ENCODE data around the gene RNF144A. TPM values are rescaled to one million over a fixed set of nuclear protein-coding genes. Genes with fewer than 3 reads are reported as not detected.

The RNF144A gene
- total RNA-seq, 2 experiments from 2014 or later, result 20.0 to 35.5 TPM

DNA sequence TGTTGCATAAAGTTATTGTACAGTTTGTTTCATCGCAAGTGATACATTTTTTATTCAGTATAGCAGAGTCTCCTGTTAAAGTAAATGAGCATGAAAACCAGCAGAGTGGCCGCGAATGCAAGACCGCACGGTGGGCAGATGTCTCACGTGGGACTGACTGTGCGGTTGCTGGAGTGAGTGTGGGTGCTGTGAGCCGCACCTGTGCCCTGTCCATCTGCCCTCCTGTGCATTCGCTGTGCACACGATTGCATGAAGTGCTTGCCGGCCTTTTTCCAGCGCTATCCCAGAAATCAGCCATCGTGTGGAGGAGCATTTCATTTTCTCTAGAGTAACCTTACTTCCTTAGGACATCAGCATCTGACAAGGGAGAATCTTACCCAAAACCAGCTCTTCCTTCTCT, 118.7 kb downstream of the RNF144A start:
- ATAC-seq, result no peak
- no peak for DNase-seq
- Mint-ChIP-seq H3K4me1 (no peaks in the 10 kb centered on the region), H3K4me3 (no peak overlapping the region), H3K36me3 (peaks cover 18% of the 10 kb centered on the region), H3K27me3 (no peaks in the 10 kb centered on the region), H3K9me3 (ENCODE audit: low read depth) (no peaks in the 10 kb centered on the region), H3K27ac (no peak overlapping the region)
- CTCF ChIA-PET, result interaction anchor here (0.7 to 1.2 kb wide), 3 partner anchors 9 to 139 kb away, joined by 3 to 4 read pairs (median 4); no protein-coding TSS in a partner anchor

DNA sequence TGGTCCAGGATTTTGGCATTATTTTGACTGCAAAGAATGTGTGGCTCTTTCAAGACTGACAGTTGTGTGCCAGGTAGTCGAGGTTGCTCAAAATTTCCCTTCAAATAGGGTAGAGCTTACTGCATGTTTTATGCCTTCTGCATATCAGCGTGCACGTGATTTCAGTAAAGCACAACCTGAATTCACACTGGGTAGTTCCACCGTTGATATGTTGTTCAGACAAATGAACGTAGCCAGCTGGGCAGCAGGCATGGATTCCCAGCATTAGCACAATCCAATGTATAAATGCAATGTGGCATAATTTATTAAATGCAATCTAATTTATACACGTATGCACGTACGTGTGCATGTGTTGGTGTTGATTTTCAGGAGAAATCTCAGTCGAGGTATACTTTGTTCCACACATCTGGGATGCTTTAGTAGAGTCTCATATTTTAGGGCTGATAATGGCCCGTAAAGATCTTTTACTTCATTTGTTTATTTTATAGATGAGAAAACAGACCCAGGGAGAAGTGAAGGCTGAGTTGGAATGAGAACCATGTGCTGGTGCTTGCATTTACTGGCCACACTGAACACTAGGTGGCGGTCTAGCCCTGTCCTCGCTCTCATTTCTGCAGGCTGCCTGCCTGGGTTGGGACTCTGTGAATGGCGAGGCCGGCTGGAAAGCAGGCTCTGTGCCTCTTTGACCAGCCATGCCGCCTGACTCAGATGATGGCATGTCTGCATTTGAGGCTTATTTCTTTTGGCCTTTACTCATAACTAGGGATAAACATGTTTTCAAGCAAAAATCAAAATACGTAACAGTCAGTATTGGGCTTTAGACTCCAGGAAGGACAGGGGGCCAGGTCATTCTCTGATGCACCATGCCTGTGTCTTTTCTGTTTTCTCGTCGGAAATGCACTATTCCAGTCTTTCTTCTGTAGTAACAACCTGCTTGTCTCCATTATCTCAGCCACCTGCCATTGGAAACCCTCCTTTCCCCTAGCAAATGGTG, 120.4 kb downstream of the RNF144A start:
- H3K27ac Mint-ChIP-seq, result no peak overlapping the region
- no peaks in the 10 kb centered on the region for H3K4me1 Mint-ChIP-seq
- no peak overlapping the region for H3K4me3 Mint-ChIP-seq
- peaks cover 17% of the 10 kb centered on the region for H3K36me3 Mint-ChIP-seq
- no peaks in the 10 kb centered on the region for H3K27me3 Mint-ChIP-seq
- ATAC-seq, result peak; percentile 60
- H3K9me3 Mint-ChIP-seq (ENCODE audit: low read depth), result no peaks in the 10 kb centered on the region
- DNase-seq, result peak; percentile 59
- CTCF ChIA-PET, result interaction anchor here (1.0 kb wide), 1 partner anchor 212 kb away, joined by 3 read pairs; no protein-coding TSS in a partner anchor

DNA sequence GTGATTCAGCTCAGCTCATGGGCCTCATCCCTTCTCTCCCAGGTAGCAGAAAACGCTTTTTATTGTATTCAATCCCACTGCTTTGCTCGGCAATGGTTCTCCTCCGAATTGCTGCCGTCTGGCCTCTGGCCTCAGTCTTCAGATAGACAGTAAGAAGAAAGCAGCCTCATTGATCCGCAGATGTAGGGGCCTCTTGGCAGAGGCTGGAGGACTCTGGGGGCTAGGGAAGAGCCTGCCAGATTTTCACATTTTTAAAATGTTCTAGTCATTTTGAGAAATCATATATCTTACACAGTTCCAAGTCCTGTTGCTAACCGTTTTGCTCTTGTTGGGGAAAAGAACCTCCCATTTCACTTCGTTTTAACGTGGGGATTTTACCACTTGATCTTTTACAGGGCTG, 123.3 kb downstream of the RNF144A start:
- Mint-ChIP-seq H3K4me1 (peaks cover 2% of the 10 kb centered on the region), H3K27ac (no peak overlapping the region), H3K9me3 (ENCODE audit: low read depth) (no peaks in the 10 kb centered on the region), H3K36me3 (peaks cover 25% of the 10 kb centered on the region), H3K4me3 (no peak overlapping the region), H3K27me3 (no peaks in the 10 kb centered on the region)
- no peak for ATAC-seq
- CTCF ChIA-PET, result no interaction called here
- DNase-seq, result no peak

DNA sequence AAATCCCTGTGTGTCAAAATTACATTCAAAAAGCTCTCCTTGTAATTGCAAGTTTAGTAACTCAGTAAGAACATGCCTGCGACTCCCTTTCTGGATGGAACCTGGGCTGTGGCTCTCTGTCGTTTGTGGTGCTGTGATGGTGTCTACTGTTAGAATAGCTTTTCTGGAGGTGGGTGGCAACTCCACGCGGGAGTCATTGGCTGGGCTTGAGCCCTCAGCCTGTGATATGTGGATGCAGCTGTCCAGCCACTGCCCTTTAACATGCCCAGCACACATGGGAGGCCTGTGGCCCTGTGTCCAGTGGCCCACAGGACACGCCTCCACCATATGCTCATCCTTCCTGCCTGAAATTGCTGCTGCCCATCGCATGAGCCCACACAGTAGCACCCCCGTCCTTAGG, 124.2 kb downstream of the RNF144A start:
- CTCF ChIA-PET, result interaction anchor here (4.8 kb wide), 1 partner anchor 146 kb away, joined by 49 read pairs; no protein-coding TSS in a partner anchor
- Mint-ChIP-seq H3K4me3 (no peak overlapping the region), H3K4me1 (peaks cover 6% of the 10 kb centered on the region), H3K27me3 (no peaks in the 10 kb centered on the region), H3K9me3 (ENCODE audit: low read depth) (no peaks in the 10 kb centered on the region), H3K27ac (no peak overlapping the region), H3K36me3 (peaks cover 25% of the 10 kb centered on the region)
- DNase-seq (no peak), ATAC-seq (no peak)

DNA sequence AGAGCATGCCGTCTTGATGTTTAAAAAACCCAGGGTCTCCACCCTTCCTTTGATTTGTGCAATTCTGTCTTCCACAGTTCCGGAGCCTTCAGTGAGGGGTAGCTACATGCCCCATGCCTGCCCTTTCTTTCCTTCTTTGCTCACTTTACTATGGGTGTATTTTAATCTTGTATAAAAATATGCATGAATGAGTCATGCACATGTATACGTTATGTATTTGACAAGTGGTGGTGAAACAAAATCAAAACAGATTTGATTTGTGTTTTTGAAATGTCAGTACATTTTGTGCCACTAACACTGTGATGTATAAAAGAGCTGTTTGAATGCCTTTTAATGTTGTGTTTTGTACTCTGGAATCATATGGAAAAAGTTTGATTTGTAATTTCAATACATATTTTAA, 126.5 kb downstream of the RNF144A start:
- Mint-ChIP-seq H3K4me3 (no peak overlapping the region), H3K36me3 (peaks cover 25% of the 10 kb centered on the region), H3K9me3 (ENCODE audit: low read depth) (no peaks in the 10 kb centered on the region), H3K27ac (no peak overlapping the region), H3K27me3 (no peaks in the 10 kb centered on the region), H3K4me1 (peaks cover 8% of the 10 kb centered on the region)
- no peak for ATAC-seq
- no peak for DNase-seq
- CTCF ChIA-PET, result interaction anchor here (0.9 to 4.8 kb wide), 26 partner anchors 8 to 220 kb away, joined by 3 to 49 read pairs (median 5); partner anchors contain the start of gene RSAD2

DNA sequence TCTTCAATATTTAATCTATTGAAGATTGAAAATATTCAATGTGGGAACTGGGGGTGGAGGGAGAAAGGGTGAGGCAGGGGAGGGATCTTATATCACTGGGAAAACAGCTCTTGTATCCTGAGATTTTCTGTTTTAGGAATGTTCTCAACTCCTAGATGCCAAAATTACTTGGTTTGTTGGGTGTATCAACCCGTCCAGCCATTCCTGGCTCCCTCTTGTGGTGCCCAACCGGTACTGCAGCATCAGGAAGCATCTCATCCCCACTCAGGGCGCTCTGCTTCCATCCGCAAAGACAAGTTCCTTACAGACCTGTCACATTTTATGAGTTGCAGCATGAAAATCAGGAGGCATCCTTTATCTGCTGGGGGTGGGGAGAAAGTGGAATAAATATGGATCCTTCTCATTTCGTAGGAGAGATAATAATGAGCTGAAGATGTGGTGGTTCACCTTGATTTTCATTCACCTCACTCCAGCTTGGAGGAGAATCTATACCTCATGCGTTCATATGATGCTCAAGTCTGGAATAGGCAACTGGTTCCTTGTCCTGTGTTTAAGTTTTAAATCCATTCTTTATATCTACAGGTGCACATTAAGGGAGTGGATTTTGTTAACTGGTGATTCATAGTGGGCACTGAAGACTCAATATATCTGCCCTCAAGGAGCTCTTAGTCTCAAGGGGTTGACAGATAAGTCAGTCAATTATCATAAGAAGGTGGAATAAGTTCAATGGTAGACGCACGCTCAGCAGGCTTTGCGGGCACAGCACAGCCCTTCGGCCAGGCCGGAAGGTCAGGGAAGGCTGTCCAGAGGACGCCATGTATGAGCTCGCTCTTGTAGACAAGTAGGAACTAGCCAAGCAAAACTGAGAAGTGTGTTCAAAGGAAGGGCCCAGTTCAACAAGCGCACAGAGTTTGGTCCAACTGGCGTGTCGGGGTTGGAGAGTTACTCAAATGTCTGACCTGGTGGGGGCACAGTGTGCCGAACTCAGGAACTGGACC, 127.3 kb downstream of the RNF144A start:
- no peak overlapping the region for H3K27ac Mint-ChIP-seq
- CTCF ChIA-PET, result interaction anchor here (0.7 to 4.8 kb wide), 34 partner anchors 8 to 221 kb away, joined by 3 to 49 read pairs (median 4); partner anchors contain the start of gene RSAD2

DNA sequence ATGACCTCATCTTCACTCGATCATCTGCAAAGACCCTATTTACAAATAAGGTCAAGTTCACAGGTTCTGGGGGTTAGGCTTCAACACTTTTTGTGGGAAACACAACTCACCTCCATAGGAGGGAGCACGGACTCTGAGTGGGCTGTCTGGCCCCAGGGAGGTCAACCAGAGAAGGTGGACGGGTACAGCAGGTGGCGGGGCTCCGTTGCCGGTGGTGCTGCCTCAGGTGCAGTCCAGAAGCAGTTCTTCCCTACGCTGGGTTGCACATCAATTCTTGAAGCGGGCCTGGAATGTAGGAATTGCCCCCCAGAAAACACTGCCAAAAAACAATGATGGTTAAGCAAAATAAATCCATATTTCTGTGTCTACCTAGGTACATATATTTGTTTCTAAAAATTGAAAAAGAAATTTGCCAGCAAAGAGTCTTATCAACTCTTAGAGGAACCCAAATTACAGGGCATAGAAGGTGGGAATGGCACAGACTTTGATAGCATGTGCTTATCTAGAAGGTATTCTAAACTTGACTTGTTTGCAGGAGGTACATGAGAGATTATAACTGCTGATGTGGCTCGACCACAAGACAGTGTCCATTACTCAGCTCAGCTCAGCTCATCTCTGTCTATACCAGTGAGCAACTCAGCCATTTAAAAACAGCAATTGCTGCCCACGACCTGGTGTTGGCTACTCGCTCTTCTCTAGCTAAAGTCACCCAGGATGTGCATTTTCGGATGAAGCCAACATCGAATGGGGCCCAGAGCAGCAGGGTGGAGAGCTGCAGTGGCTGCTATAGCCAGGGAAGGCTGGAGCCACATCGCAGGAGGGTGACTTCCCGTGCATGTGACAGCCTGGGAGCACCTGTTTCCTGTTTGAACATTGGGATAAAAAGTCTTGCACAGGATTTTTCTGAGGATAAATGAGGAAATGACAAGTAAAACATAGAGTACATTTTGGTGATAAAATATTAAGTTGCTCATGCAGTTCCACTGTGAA, 128.7 kb downstream of the RNF144A start:
- ATAC-seq, result no peak
- peaks cover 17% of the 10 kb centered on the region for H3K36me3 Mint-ChIP-seq
- H3K4me1 Mint-ChIP-seq, result peaks cover 8% of the 10 kb centered on the region
- H3K27ac Mint-ChIP-seq, result no peak overlapping the region
- H3K4me3 Mint-ChIP-seq, result no peak overlapping the region
- CTCF ChIA-PET, result interaction anchor here (1.0 to 4.8 kb wide), 6 partner anchors 10 to 220 kb away, joined by 3 to 49 read pairs (median 4); no protein-coding TSS in a partner anchor
- H3K27me3 Mint-ChIP-seq, result no peaks in the 10 kb centered on the region
- DNase-seq, result no peak
- no peaks in the 10 kb centered on the region for H3K9me3 Mint-ChIP-seq (ENCODE audit: low read depth)

More for the DNA sequence above, 127.3 kb downstream of the RNF144A start:
- peaks cover 20% of the 10 kb centered on the region for H3K36me3 Mint-ChIP-seq
- peaks cover 8% of the 10 kb centered on the region for H3K4me1 Mint-ChIP-seq
- DNase-seq, result peak; percentile 73
- H3K9me3 Mint-ChIP-seq (ENCODE audit: low read depth), result no peaks in the 10 kb centered on the region
- H3K27me3 Mint-ChIP-seq, result no peaks in the 10 kb centered on the region
- H3K4me3 Mint-ChIP-seq, result no peak overlapping the region
- peak; percentile 75 for ATAC-seq

DNA sequence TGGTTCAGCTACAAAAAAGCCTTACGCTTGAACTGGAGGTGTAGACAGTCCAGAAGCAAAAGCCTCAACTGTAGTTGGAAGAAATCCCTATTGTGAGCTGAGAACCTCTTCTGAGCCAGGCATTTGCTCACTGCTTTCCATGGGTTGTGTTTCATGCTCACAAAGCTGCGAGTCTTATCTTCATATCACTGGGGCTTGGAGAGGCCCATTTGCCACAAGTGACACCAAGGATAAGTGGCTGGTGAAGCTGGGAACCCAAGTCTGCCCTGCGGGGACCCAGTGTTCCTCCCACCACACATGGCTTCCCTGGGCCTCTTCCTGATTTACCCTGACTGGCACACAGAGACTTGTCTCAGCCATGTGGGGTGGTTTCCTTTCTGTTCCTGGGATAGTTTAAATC, 130.4 kb downstream of the RNF144A start:
- no peak for ATAC-seq
- peaks cover 16% of the 10 kb centered on the region for H3K36me3 Mint-ChIP-seq
- CTCF ChIA-PET, result interaction anchor here (1.6 to 1.8 kb wide), 2 partner anchors 11 to 151 kb away, joined by 3 to 4 read pairs; no protein-coding TSS in a partner anchor
- no peaks in the 10 kb centered on the region for H3K27me3 Mint-ChIP-seq
- peaks cover 8% of the 10 kb centered on the region for H3K4me1 Mint-ChIP-seq
- no peaks in the 10 kb centered on the region for H3K9me3 Mint-ChIP-seq (ENCODE audit: low read depth)
- no peak for DNase-seq
- H3K27ac Mint-ChIP-seq, result no peak overlapping the region
- no peak overlapping the region for H3K4me3 Mint-ChIP-seq

DNA sequence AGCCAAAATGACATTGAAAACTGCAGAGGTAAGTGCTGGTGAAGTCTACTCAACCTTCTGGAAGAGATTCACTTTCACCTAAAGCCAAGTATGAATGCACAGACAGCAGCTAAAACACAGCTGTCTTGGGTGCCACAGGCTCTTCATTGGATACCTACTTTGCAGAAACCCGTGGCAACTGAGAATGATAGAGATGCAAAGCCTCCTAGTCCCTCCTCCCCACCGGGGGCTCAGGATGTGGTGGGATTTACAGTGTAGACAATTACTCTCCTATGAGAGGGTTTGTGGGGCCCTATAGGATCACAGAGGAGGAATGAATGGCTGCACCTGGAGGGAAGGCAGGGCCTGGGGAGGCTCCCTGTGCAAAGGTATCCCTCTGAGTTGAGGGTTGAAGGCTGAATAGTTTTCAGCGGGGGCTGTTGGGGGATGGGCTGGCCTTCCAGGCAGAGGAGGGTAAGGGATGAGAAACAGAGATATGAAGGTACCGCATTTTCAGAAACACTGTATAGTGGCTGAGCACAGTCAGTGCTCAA, 131.6 kb downstream of the RNF144A start:
- H3K4me1 Mint-ChIP-seq, result peaks cover 8% of the 10 kb centered on the region
- DNase-seq (no peak), ATAC-seq (no peak)
- no peaks in the 10 kb centered on the region for H3K27me3 Mint-ChIP-seq
- peaks cover 16% of the 10 kb centered on the region for H3K36me3 Mint-ChIP-seq
- no peak overlapping the region for H3K4me3 Mint-ChIP-seq
- CTCF ChIA-PET, result interaction anchor here (1.0 to 1.8 kb wide), 2 partner anchors 9 to 152 kb away, joined by 3 to 4 read pairs; no protein-coding TSS in a partner anchor
- H3K27ac Mint-ChIP-seq, result no peak overlapping the region
- no peaks in the 10 kb centered on the region for H3K9me3 Mint-ChIP-seq (ENCODE audit: low read depth)

DNA sequence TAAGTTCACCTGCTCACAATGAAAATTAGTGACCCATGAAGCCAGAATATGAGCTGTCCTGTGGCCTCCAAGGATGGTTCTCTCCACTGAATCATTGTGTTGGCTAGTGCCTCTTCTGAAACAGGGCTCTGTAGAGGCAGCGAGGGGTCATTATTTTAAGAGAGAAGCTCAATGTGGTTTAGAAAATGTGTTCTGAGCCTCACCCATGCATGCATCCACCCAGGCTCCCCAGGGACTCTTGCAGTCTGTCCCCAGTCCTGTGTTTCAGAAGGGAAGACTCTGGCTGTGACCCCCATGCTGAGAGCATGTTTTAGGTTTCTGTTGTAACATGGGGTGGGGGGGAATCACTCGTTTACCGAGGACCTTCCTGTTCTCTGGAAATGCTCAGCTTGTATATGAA, 135.2 kb downstream of the RNF144A start:
- Mint-ChIP-seq H3K4me1 (peaks cover under 1% of the 10 kb centered on the region), H3K27me3 (no peaks in the 10 kb centered on the region), H3K27ac (no peak overlapping the region), H3K4me3 (no peak overlapping the region), H3K36me3 (peaks cover 4% of the 10 kb centered on the region), H3K9me3 (ENCODE audit: low read depth) (no peaks in the 10 kb centered on the region)
- CTCF ChIA-PET, result interaction anchor here (1.8 kb wide), 1 partner anchor 8 kb away, joined by 7 read pairs; no protein-coding TSS in a partner anchor
- no peak for DNase-seq
- ATAC-seq, result no peak

DNA sequence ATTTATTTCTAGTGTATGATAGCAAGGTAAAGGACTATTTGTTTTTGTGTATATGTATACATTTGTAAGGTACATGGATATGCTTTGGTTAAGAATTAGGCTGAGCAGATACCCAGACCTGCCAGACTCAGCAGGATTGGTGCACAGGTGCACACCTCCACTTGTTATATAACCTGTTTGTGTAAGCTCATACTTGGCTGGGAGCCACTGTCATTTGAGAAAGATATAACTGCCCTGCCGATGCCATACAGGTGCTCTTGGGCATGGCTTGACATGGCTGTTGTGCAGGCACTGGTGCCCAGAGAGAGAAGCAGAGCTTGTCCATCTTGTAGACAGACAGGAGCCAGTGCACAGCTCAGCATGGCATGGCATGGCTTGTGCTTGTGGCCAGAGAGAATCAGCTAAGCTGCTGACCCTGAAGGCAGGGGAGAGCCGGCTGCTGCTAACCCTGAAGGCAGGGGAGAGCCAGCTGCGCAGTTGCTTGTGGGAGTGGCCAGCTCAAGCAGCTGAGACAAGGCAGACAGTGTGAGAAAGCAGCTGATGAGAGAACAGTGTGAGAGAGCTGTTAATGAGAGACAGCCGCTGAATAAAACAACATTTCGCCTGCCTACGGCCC, 136.5 kb downstream of the RNF144A start:
- Mint-ChIP-seq H3K4me3 (no peak overlapping the region), H3K27me3 (no peaks in the 10 kb centered on the region), H3K9me3 (ENCODE audit: low read depth) (no peaks in the 10 kb centered on the region), H3K27ac (no peak overlapping the region), H3K4me1 (peaks cover 12% of the 10 kb centered on the region), H3K36me3 (peaks cover 4% of the 10 kb centered on the region)
- CTCF ChIA-PET, result interaction anchor here (2.2 kb wide), 1 partner anchor 10 kb away, joined by 12 read pairs; no protein-coding TSS in a partner anchor
- ATAC-seq, result no peak
- DNase-seq, result no peak
